ENCODE data around the gene GTSF1L.

Gene GTSF1L

DNA sequence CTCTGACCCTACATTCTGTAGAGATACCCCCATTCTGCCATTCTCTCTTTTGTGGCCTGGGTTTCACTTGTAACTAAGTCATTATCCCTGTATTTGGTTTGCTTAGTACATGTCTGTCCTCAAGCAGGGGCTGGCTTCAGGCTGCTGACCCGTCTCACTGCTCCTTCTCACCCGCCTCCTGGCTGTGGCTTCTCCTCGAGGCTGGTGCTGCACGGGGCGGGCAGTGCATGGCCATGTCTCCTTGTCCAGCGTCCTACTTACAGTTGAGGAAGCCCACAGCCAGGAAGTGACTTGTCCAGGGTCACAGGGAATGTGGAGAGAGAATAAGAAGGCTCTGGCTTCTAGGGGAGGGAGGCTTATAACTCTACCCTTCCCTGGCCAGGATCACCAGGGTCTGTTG is 11.3 kb downstream of the GTSF1L start:
- DNase-seq: no peak

DNA sequence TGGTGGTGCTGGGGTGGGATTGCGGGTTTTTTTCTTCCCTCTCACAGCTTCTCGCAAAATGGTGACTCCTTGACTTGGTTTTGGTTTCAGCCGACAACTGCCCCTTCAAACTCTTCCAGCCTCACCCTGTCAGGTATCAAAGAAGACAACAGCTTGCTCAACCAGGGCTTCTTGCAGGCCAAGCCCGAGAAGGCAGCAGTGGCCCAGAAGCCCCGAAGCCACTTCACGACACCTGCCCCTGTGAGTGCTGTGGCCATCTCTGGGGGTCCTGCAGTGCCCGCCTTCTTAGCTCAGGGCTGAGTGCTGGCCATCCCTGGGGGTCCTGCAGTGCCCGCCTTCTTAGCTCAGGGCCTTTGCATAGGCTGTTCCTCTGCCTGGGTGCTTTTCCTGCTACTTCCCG is 11.8 kb downstream of the GTSF1L start:
- no peak for DNase-seq

DNA sequence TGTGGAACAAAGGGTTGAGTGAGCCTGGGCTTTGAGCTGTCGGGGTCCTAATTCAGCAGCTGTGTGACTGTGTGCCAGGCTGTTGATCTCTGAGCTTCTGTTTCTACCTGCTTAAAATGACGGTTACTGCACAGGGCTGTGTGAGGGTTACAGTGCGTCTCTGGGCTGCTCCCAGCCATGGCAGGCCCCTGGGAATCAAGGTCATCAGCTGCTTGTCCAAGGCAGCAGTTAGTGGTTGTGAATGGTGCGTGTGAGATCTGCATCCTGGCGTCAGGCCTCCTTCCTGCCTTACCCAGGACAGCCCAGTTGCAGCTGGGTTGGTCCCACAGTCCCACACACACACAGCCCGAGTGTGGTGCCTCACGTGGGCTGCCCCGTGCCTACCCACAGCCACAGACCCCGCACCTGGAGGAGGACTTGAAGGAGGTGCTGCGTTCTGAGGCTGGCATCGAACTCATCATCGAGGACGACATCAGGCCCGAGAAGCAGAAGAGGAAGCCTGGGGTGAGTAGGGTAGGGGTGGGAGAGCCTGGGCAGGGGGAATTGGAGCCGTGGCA is 15.6 kb downstream of the GTSF1L start:
- no peak for DNase-seq

DNA sequence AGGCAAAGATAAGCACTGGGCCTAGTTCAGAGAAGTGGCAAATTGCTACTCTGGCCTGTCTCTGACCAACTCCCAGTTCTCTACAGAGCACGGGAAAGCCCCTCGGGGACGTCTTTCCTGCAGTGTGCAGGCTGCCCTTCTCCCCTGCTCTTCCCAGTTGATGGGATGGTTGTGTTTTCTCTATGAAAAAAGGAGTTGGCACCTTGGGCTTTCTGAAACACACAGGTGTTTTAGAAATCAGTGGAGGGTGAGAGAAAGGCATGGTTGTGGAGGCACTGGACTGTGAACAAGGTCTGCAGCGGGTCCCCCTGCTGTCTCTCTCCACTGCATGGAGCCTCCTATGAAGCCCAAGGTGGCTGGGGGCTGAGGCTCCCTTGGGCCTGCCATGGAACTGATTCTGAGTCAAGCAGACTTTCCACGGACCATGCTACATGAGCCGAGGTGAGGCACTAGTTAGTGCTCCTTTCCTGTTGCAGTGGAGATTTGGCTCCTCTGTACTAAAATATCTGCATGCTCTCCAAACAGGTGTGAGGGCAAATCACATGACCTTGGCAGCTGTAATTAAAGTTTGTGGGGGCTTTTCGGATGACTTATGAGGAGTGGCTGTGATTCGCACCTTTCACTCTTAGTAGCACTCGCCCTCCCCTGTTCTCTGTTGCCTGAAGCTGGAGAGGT is 16.3 kb downstream of the GTSF1L start:
- no peak for DNase-seq

DNA sequence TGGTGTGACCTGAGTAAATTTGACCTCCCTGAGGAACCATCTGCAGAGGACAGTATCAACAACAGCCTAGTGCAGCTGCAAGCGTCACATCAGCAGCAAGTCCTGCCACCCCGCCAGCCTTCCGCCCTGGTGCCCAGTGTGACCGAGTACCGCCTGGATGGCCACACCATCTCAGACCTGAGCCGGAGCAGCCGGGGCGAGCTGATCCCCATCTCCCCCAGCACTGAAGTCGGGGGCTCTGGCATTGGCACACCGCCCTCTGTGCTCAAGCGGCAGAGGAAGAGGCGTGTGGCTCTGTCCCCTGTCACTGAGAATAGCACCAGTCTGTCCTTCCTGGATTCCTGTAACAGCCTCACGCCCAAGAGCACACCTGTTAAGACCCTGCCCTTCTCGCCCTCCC is 24.3 kb downstream of the GTSF1L start:
- no peak for DNase-seq

DNA sequence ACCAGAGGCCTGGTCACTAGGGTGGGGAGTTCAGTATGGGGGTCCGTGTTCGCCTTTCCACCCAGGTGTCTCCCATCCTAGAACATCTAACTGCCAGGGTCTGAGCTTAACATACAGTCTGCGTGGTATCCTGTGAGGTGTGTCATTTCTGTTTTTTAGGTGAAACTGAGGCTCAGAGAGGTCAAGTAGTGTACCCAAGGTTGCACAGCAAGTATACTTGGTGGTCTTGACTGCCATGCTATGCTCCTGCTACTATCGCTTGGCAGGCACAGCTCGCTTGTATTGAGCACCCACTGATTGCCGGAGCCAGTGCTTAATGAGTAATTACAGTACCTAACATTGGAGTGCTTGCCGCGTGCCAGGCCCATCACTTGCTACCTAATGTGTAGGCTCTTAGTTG is 26.2 kb downstream of the GTSF1L start:
- no peak for DNase-seq

DNA sequence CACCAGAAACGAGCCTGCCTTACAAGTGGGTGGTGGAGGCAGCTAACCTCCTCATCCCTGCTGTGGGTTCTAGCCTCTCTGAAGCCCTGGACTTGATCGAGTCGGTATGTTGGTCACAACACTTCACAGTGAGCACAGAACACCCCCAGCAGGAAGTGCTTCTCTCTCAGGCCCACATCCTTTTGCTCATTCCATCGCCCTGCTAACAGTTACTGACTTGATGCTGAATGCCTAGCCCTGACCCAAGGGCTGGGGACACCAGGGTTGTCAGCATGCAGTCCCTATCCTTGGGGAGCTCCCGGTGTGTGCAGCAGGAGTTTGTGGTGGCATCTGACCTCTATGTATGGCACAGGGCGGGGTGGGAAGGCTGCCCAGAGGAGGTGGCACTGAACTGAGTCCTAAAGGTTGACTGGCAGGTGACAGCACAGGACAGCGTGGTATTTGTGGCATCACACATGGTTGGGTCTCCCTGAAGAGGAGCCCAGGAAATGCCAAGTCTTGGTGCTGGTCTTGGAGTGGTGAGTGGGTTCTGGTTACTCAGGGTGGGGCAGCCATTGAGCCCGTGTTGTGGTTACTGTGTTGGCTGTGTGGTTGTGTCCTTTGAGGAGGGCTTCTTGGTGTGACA is 26.7 kb downstream of the GTSF1L start:
- DNase-seq: no peak

DNA sequence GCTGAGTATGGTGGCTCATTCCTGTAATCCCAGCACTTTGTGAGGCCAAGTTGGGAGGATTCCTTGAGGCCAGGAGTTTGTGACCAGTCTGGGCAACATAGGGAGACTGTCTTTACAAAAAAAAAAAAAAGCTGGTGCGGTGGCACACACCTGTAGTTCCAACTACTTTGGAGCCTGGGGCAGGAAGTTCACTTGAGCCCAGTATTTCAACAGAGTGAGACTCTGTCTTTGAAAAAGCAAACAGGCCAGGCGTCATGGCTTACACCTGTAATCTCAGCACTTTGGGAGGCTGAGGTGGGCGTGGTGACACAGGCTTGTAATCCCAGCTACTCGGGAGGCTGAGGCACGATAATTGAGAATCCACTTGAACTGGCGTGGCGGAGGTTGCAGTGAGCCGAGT is 31.2 kb downstream of the GTSF1L start:
- DNase-seq: no peak

DNA sequence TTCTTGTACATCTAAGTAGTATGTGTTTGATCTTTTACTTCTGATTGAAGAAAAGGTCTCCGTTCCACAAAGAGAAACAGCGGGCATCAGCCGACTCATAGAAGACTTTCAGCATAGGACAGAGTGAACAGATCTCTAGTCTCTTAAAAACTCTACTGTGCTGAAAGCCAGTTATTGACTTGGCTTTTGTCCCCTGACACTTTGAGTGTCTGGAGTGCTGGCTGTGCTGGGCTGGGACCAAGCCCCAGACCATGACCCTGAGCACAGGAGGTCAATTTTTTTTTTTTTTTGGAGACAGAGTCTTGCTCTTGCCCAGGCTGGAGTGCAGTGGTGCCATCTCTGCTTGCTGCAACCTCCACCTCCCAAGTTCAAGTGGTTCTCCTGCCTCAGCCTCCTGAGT is 32.0 kb downstream of the GTSF1L start:
- no peak for DNase-seq

DNA sequence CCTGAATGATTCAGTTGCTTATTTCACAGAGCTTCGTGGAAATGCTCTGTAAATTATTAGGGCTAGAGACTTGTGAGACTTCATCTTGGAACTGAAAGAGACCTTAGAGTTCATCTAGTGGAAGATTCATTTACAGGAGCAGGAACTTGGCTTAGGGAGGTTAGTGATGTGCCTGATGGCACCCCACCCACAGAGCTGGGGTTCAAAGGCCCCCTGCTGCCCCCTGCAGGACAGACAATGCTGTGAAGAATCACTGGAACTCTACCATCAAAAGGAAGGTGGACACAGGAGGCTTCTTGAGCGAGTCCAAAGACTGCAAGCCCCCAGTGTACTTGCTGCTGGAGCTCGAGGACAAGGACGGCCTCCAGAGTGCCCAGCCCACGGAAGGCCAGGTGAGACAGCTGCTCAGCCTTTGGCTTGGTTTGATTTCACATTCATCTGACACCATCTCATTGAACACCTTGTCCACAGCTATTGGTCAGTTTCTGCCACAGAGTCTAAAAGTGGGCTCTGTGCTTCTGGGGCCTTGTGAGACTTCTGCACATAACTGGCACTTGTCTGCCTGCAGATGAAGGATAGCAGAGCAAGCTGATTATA is 34.8 kb downstream of the GTSF1L start:
- DNase-seq: peak; percentile 70

DNA sequence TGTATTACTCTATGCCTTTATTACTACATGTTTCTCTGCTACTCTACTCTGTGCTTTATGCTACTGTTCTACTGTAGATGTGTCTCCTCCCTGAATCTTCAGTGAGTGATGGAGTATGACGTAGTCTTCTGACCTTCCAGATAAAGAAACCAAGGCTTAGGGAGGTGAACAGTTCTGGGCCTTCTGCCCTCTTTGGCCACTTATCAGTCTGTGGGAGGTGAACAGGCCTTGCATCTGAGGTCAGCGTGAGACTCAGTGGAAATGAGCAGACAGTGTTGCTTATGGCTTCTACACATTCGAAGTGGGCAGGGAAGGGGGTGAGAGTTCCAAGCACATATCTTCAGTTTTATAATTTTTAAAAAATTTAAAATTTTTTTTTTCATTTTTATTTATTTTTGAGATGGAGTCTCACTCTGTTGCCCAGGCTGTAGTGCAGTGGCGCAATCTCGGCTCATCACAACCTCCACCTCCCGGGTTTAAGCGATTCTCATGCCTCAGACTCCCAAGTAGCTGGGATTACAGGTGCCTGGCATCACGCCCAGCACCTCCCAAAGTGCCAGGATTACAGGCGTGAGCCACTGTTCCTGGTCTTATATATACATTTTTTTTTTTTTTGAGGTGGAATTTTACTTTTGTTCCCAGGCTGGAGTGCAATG is 35.7 kb downstream of the GTSF1L start:
- DNase-seq: no peak

DNA sequence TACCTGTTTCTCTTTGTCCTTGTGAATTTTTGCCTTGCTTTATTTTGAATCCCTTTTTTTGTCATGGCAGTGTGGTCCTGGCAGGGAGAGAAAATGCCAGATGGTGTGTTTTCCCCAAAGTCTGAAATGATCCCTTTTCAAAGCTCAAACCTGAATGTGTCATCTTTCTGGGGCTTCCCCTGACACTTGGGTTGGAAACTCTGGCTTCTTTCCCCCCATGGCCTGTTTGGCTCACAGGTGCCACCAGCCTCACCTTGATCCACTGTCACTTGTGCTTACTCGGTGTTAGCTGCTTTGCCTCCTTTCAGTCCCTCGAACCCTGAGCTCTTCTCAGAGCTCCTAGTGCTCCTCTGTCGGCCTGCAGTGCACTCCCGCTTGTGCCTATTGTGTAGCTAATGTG is 37.6 kb downstream of the GTSF1L start:
- no peak for DNase-seq

DNA sequence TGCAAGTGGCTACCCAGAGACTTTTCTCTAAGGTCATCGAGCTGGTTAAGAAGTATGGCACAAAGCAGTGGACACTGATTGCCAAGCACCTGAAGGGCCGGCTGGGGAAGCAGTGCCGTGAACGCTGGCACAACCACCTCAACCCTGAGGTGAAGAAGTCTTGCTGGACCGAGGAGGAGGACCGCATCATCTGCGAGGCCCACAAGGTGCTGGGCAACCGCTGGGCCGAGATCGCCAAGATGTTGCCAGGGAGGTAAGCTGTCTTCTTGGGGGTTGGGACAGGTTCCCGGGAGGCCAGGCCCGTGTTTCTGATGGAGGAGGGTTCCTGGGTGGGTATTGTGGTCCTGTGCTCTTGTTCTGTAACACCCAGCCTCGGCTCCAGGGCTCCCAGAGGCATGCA is 40.0 kb downstream of the GTSF1L start:
- DNase-seq: no peak

DNA sequence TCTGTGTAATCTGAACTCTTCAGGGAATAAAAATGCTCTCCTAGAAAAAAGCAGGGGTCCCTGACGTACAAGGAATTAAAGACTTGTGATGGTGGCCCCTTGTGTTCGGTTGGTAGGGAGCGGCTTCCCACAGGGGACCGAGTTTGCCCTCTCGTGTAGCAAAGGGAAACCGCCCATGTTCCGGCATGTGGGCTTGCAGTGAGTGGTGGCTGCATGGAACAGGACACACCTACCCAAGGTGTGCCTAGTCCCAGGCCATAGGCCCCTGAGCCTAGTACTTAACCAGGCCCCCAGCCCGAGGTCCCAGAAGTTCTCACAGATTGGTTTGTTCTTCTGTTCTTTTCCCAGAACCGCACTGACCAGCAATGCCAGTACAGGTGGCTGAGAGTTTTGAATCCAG is 44.4 kb downstream of the GTSF1L start:
- no peak for DNase-seq

DNA sequence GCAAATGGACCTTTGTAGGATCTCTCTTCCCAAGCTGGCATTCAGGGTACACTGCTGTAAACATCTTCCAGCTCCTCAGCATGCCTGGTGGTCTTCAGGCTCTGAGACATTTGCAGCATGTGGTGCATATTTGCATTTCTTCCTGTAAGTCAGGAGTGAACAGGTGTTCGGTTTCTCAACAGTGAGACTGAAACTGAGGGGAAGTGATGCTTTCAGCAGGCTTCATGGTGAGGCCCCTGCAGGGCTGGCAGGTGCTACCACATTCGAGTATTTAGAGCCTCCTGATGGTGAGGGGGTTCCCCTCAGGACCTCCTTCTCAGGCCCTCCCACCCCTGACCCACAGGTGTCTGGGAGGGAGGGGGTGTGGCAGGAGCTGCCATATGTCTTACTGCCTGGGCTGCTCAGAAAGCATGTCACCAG is 44.8 kb downstream of the GTSF1L start:
- DNase-seq: no peak

DNA sequence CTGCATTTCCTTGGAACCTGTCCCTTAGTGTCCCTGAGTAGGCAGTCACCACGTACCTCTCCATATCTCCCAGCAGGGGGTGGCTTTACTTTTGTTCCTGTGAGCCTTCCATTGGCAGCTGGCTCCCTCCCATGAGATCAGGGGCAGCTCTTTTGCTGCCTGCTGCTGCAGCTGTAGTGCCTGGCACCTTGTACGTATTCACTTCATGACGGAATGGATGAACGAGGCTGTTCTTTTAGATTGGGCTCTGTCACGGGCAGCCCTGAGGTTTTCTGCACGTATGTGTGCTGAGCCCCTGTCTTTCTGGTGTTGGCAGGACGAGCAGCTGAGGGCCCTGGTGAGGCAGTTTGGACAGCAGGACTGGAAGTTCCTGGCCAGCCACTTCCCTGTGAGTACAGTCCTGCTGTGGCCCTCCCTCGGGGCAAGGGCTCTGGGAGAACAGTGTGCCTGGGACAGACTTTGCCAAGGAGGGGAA is 45.3 kb downstream of the GTSF1L start:
- no peak for DNase-seq

DNA sequence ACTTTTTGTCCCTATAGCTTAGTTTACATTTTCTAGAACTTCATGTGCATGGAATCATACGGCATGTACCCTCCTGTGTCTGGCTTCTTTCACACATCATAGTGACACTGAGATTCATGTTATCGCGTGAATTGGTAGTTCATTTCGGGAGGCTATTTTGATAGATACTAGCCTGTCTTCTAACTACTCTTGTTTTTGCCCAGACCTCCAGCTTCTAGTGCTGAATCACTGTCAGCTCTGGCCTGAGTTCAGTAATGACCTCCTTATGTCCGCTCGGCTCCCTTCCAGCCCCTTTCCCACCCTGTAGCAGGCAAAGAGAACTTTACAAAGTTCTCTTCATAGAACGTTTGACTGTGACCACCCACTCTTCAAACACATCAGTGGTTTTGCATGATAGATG is 45.8 kb downstream of the GTSF1L start:
- no peak for DNase-seq

DNA sequence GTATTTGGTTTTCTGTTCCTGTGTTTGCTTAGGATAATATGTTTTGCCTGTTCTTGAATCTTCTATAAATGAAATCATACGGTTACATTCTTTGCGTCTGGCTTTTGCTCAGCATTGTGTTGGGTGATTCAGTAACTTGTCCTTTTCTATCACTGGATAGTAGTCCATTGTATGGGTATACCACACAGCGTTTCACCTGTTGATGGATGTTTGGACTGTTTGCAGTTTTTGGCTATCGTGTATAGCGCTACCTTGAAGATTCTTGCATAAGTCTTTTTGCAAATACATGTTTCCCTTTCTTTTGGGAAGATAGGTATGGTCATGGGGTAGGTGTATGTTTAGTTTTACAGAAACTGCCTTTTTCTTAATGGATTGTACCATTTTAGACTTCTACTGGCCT is 50.4 kb downstream of the GTSF1L start:
- no peak for DNase-seq

Measured in CD4-positive, alpha-beta T cell treated with Interleukin-17A for 4 hours (primary cell).